Right lobe of liver (tissue), 6 donors: ENCODE measurements around the gene LYST. TPM values are rescaled to one million over a fixed set of nuclear protein-coding genes. Genes with fewer than 3 reads are reported as not detected.

ENCODE experiments used
- ATAC-seq, 4 donors: fragments of 200-7000 bp; cut with Tn5 transposase; one replicate each; pipeline ENCODE4 v1.9.1; 2020; ENCODE audit warnings: mild to moderate bottlenecking in 4 of 4, moderate library complexity in 4 of 4
- DNase-seq, 3 donors: peaks; one replicate each; pipeline ENCODE4 v3.0.0-alpha.2; 2020
- H3K27ac ChIP-seq, 3 donors: fragments of 200-600 bp; one replicate each; pipeline ENCODE4 v1.8.0; 2022
- H3K27me3 ChIP-seq, 2 donors: fragments of 200-600 bp; one replicate each; pipeline ENCODE4 v1.8.0; 2022
- H3K36me3 ChIP-seq, 4 donors: fragments of 200-600 bp; sonication (generic) in 1 of 4; one replicate each; pipeline versions ENCODE4 v1.5.1 to v1.8.0; 2017 to 2022; ENCODE audit warnings: control low read depth in 1 of 4
- H3K4me1 ChIP-seq, 4 donors: fragments of 200-600 bp; sonication (generic) in 1 of 4; one replicate each; pipeline versions ENCODE4 v1.5.1 to v1.8.0; 2017 to 2022; ENCODE audit warnings: control low read depth in 1 of 4
- H3K4me3 ChIP-seq, 3 donors: fragments of 200-600 bp; one replicate each; pipeline ENCODE4 v1.8.0; 2022
- H3K9me3 ChIP-seq, 4 donors: fragments of 200-600 bp; sonication (generic) in 1 of 4; one replicate each; pipeline versions ENCODE4 v1.5.1 to v1.8.0; 2017 to 2022; ENCODE audit warnings: control low read depth in 1 of 4
- POLR2A ChIP-seq: fragments of 450-650 bp; IDR thresholded peaks from one replicate; pipeline ENCODE4 v1.6.1; 2017; ENCODE audit warnings: antibody characterized with exemption, mild to moderate bottlenecking
- WGBS: methylation state at CpG from one replicate; pipeline ENCODE4 v1.1.6; 2018; ENCODE audit warnings: low coverage, low lambda C conversion rate; ENCODE audit not compliant: insufficient coverage; ENCODE audit errors: missing lambda C conversion rate; 5-methylcytosine and 5-hydroxymethylcytosine counted together
- intact Hi-C, 2 donors: fragments of 100-400 bp; cut with DNase I; formaldehyde crosslinking; loops; one replicate each; pipeline versions ENCODE4 v1.11.2 to v1.14.1; 2022
- total RNA-seq, 6 experiments: library from RNA; depleted of rRNA in 2 of 6; stranded (reverse); fragments of >200 nt in 2 of 6; fragmentation: NEBNext Ultra II Directional in 3 of 6; extraction: Animal tissue kit (Norgen Biotek cat#: 25700) in 3 of 6; gene quantifications; one replicate each; pipeline versions ENCODE4 v1.1.0 to v1.2.4, GENCODE V29; 2016 to 2023
- TF ChIP-seq, protein P1 (sequence below), 4 donors: fragments of 200-600 bp in 3 of 4; fragments of 450-650 bp in 1 of 4; IDR thresholded peaks; one replicate each; pipeline versions ENCODE4 v1.5.1 to v1.8.0; 2016 to 2022; ENCODE audit warnings: antibody characterized with exemption in 4 of 4, mild to moderate bottlenecking in 2 of 4
- donor health status: DM: no; HTN: yes; CAD: no.
- donor health status: DM: no; HTN: no; CAD: no.
- donor health status: DM: no; HTN: no; CAD: no.
- donor health status: DM: no; HTN: yes; CAD: no.
- donor health status: DM: no; HTN: yes; CAD: no.

The LYST gene
- total RNA-seq, 6 experiments from 2014 or later: 9.0 to 16.6 (median 12.5) TPM

DNA sequence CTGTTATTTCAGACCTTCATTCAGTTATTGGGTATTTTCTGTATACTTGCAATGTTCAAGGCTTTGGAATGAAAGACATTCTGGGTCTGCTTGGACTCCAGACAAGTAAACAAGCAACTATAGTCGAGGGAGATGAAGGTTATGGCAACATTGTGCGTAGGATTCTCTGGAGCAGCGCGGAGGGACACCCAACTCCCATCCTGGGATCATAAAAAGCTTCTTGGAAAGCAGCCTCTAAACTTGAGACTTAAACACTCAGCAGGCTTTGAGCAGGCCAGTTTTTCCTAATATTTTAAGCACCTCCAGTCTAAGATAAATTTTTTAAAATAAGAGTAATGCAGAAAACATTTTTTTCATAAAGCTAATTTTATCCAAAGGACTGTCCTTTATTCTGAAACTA lies 7.6 kb upstream of the LYST start:
- Histone ChIP-seq H3K27me3 (no peaks in the 10 kb centered on the region), H3K4me3 (no peak overlapping the region), H3K27ac (no peak overlapping the region), H3K4me1 (peaks cover 0 to 14% (median 0%) of the 10 kb centered on the region in 4 donors), H3K36me3 (no peaks in the 10 kb centered on the region), H3K9me3 (no peaks in the 10 kb centered on the region)
- no peak for TF ChIP-seq POLR2A
- TF ChIP-seq, protein P1, sequence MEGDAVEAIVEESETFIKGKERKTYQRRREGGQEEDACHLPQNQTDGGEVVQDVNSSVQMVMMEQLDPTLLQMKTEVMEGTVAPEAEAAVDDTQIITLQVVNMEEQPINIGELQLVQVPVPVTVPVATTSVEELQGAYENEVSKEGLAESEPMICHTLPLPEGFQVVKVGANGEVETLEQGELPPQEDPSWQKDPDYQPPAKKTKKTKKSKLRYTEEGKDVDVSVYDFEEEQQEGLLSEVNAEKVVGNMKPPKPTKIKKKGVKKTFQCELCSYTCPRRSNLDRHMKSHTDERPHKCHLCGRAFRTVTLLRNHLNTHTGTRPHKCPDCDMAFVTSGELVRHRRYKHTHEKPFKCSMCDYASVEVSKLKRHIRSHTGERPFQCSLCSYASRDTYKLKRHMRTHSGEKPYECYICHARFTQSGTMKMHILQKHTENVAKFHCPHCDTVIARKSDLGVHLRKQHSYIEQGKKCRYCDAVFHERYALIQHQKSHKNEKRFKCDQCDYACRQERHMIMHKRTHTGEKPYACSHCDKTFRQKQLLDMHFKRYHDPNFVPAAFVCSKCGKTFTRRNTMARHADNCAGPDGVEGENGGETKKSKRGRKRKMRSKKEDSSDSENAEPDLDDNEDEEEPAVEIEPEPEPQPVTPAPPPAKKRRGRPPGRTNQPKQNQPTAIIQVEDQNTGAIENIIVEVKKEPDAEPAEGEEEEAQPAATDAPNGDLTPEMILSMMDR (IDR thresholded peaks at IDR 0.05): no peak
- ATAC-seq: no peak
- intact Hi-C loops: no loop called here
- 65% methylated on average over 4 of the region's 4 CpGs for WGBS
- DNase-seq: no peak

DNA sequence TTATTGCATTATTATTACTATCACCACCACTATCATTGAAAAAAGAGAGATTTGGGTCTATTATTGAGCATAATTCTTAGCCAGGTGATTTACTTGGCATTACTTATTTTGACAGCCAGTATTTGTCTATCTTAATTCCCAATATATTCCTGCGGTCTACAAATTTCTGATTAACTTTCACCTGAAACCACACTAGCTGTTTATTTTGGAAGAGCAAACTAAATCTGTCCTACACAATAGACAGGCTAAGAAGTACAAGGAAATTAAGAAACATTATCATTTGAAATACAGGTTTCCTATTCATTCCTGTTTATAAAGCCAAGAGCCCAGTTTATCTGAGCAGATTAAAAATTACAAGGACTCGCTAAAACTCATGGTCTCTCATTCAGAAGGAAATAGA lies 6.9 kb upstream of the LYST start:
- intact Hi-C loops: no loop called here
- WGBS: 31% methylated on average over 2 of the region's 2 CpGs

DNA sequence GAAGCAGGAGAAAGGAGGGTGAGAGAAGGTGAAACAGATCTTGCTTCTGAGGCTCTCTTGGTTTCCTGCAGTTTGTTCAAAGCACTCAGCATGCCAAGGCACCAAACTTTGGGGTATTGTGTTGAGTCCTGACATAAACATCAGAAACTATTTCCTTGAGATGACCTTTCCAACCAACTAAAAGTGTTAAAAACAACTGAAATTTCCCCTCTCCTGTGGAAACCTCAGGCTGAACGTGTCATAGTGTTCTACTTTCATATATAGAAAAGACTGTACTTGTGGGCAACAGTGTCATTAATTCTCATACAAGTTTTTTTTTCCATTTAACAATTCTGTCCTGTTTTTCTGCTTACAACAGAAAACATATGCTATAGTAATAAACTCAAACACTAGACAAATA lies 6.3 kb upstream of the LYST start:
- Histone ChIP-seq H3K4me3 (no peak overlapping the region), H3K27ac (no peak overlapping the region), H3K9me3 (no peaks in the 10 kb centered on the region), H3K27me3 (no peaks in the 10 kb centered on the region), H3K4me1 (peaks cover 0 to 17% (median 0%) of the 10 kb centered on the region in 4 donors), H3K36me3 (no peaks in the 10 kb centered on the region)
- intact Hi-C loops: no loop called here
- no peak for TF ChIP-seq POLR2A
- DNase-seq: no peak
- 50% methylated on average over 1 of the region's 1 CpG for WGBS
- ATAC-seq: no peak

More for the DNA sequence above, 6.9 kb upstream of the LYST start:
- no peaks in the 10 kb centered on the region for H3K36me3 ChIP-seq
- ATAC-seq: peak; percentile 37 to 54 (median 43)
- no peak overlapping the region for H3K27ac ChIP-seq
- TF ChIP-seq, protein P1 (IDR thresholded peaks at IDR 0.05): no peak
- TF ChIP-seq POLR2A: no peak
- H3K27me3 ChIP-seq: no peaks in the 10 kb centered on the region
- no peak overlapping the region for H3K4me3 ChIP-seq
- H3K4me1 ChIP-seq: peaks cover 0 to 14% (median 0%) of the 10 kb centered on the region in 4 donors
- DNase-seq: no peak
- H3K9me3 ChIP-seq: no peaks in the 10 kb centered on the region

DNA sequence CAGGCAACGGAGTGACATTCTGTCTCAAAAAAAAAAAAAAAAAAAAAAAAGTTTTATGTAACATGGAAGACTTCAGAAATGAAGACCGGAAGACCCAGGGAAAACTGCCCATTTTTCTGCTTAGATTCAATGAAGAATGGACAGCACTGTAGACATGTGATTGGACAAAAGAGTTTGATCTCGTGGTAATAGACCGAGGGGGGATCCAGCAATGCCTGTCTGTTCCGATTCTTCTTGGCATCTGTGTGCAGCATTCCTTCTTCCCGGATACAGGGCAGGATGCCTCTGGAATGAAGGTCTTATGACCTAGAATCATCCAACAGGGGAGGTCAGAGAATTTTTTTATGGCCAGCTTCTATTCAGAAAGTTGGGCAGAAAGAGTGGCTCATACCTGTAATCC lies 5.6 kb upstream of the LYST start:
- no peaks in the 10 kb centered on the region for H3K9me3 ChIP-seq
- DNase-seq (no peak), ATAC-seq (no peak)
- intact Hi-C loops: no loop called here
- WGBS: 88% methylated on average over 4 of the region's 6 CpGs
- H3K27me3 ChIP-seq: no peaks in the 10 kb centered on the region
- no peaks in the 10 kb centered on the region for H3K36me3 ChIP-seq
- H3K4me3 ChIP-seq: no peak overlapping the region
- peaks cover 0 to 22% (median 0%) of the 10 kb centered on the region in 4 donors for H3K4me1 ChIP-seq
- no peak for TF ChIP-seq POLR2A
- TF ChIP-seq, protein P1 (IDR thresholded peaks at IDR 0.05): no peak
- no peak overlapping the region for H3K27ac ChIP-seq

DNA sequence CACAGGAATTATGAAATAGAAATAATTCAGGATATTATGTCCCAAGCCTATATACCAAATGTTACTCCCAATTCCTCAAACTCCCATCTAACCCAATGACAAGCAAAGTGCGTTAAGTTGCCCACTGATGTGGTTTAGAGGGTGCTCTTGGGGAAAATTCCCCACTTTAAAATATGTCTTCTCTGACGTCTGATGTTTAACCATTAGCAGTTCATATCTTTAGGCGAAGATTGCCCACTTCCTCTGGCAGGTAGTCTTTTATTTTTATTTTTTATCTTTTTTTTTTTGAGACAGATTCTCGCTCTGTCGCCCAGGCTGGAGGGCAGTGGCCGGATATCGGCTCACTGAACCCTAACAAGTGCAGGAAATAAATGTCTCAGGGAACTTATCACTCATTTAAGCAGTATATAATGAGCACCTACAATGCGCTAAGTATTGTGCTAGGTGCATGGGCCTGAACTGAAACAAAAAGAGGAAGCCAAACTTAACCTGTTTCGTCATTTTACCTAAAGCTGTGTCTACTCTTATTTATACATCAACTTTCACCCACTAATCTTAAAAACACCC lies 1.3 kb upstream of the LYST start:
- WGBS: 49% methylated on average over 9 of the region's 9 CpGs
- Histone ChIP-seq H3K27ac (peak overlapping the region; percentile 78 to 97 (median 95)), H3K9me3 (no peaks in the 10 kb centered on the region), H3K4me3 (peak overlapping the region in 1 of 3 donors; percentile 92), H3K36me3 (no peaks in the 10 kb centered on the region), H3K27me3 (no peaks in the 10 kb centered on the region), H3K4me1 (peaks cover 0 to 15% (median 1%) of the 10 kb centered on the region in 4 donors)
- intact Hi-C loops: no loop called here
- DNase-seq: no peak
- ATAC-seq: no peak
- TF ChIP-seq, protein P1 (IDR thresholded peaks at IDR 0.05): no peak
- no peak for TF ChIP-seq POLR2A
